Activated CD8-positive, alpha-beta memory T cell treated with anti-CD3 and anti-CD28 coated beads, Interleukin-2, amount 50 U/mL, for 24 hours (primary cell): ENCODE data around the gene BMP2K.
A peak's percentile ranks its signal among the peaks of the same experiment; 100 is the strongest.

Source experiments
- DNase-seq: peaks from one replicate; pipeline ENCODE4 v3.0.0-alpha.2; 2020; ENCODE audit errors: extremely low read depth

The BMP2K gene

GRCh38 chr4:78776079-78776728 lies at the start of gene BMP2K:
BMP2K (plus strand) TSS chr4:78776350; CDS start chr4:78776544, 194 bp downstream.
- DNase-seq = peak; percentile 40

- no peak for DNase-seq
Observed at GRCh38 chr4:78726546-78726945, 49.6 kb upstream of the BMP2K start.

- no peak for DNase-seq
Observed at GRCh38 chr4:78732332-78733104, 43.6 kb upstream of the BMP2K start.

- no peak for DNase-seq
Observed at GRCh38 chr4:78734441-78735162, 41.5 kb upstream of the BMP2K start.

GRCh38 chr4:78735697-78736096 lies 40.5 kb upstream of the BMP2K start:
- no peak for DNase-seq

GRCh38 chr4:78737035-78737434 lies 39.1 kb upstream of the BMP2K start:
- no peak for DNase-seq

- DNase-seq = no peak
Observed at GRCh38 chr4:78737973-78738372, 38.2 kb upstream of the BMP2K start.

- DNase-seq = no peak
Observed at GRCh38 chr4:78742300-78742699, 33.9 kb upstream of the BMP2K start.

- no peak for DNase-seq
Observed at GRCh38 chr4:78747475-78747922, 28.7 kb upstream of the BMP2K start.

- DNase-seq = no peak
Observed at GRCh38 chr4:78748381-78748780, 27.8 kb upstream of the BMP2K start.

GRCh38 chr4:78749258-78749971 lies 26.7 kb upstream of the BMP2K start:
- DNase-seq = no peak

- no peak for DNase-seq
Observed at GRCh38 chr4:78749972-78750727, 26.0 kb upstream of the BMP2K start.

GRCh38 chr4:78753091-78753490 lies 23.1 kb upstream of the BMP2K start:
- no peak for DNase-seq

- no peak for DNase-seq
Observed at GRCh38 chr4:78754872-78755271, 21.3 kb upstream of the BMP2K start.

- DNase-seq = no peak
Observed at GRCh38 chr4:78756137-78756536, 20.0 kb upstream of the BMP2K start.

GRCh38 chr4:78756776-78757175 lies 19.4 kb upstream of the BMP2K start:
- DNase-seq = no peak

GRCh38 chr4:78757574-78757973 lies 18.6 kb upstream of the BMP2K start:
- DNase-seq = no peak

GRCh38 chr4:78758085-78758484 lies 18.1 kb upstream of the BMP2K start:
- DNase-seq = no peak

- no peak for DNase-seq
Observed at GRCh38 chr4:78762529-78762928, 13.6 kb upstream of the BMP2K start.

GRCh38 chr4:78763251-78763650 lies 12.9 kb upstream of the BMP2K start:
- no peak for DNase-seq

- DNase-seq = no peak
Observed at GRCh38 chr4:78763763-78764387, 12.3 kb upstream of the BMP2K start.
